ENCODE measurements around the gene GPR176. TPM values are rescaled to one million over a fixed set of nuclear protein-coding genes. Genes with fewer than 3 reads are reported as not detected.

Gene GPR176
- total RNA-seq, 2 donors from 2014 or later: 43.0 to 88.0 TPM

DNA sequence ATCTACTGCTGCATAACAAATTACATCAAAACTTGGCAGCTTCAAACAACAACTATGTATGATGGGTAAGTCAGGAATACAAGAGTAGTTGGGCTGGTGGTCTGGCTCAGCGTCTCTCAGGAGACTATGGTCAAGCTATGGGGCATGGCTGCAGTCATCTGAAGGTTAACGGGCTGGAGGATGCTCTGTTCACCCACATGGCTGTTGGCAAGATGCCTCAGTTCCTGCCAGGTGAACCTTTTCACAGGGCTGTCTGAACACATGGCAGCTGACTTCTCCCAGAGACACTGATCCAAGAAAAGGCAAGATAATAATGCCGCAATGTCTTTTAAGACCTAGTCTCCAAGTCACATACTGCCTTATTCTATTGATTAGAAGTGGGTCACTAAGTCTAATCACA is 63.7 kb downstream of the GPR176 start:
- Histone ChIP-seq H3K36me3 (no peaks in the 10 kb centered on the region), H3K4me3 (no peak overlapping the region), H3K27ac (no peak overlapping the region), H3K4me1 (ENCODE audit: control insufficient read depth in 1 of 2, low read depth in 2 of 2) (peaks cover 0 to 6% of the 10 kb centered on the region in 2 donors), H3K9me3 (no peaks in the 10 kb centered on the region), H3K27me3 (replicated peaks; ENCODE audit: insufficient read depth) (no peaks in the 10 kb centered on the region)
- ATAC-seq (ENCODE audit: insufficient number of reproducible peaks, low FRiP score, low read depth) (no peak), DNase-seq (ENCODE audit: low spot score) (no peak)
- no peak for TF ChIP-seq CTCF (IDR thresholded peaks at IDR 0.05)

DNA sequence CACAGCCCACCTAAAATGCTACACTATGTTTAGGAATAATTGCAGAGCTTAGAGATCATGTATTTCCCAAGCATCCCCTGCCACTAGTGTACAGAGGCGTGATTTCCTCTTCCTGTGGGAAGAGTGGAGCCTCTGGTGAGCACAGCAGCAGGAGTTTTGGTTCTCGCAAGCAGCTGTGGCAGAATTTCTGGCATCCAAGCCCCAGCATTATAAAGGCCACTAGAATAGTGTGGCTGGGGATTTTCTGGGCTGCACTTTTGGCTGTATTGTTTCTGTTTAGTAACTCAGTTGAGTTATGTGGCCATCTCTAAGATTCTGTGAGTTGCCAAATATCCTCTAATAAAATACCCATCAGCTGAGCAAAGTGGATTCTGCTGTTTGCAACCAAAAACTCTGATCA is 64.7 kb downstream of the GPR176 start:
- peaks cover 0 to 8% of the 10 kb centered on the region in 2 donors for H3K4me1 ChIP-seq (ENCODE audit: control insufficient read depth in 1 of 2, low read depth in 2 of 2)
- no peaks in the 10 kb centered on the region for H3K36me3 ChIP-seq
- ATAC-seq (ENCODE audit: insufficient number of reproducible peaks, low FRiP score, low read depth) (no peak), DNase-seq (ENCODE audit: low spot score) (no peak)
- no peaks in the 10 kb centered on the region for H3K27me3 ChIP-seq (replicated peaks; ENCODE audit: insufficient read depth)
- no peak overlapping the region for H3K27ac ChIP-seq
- H3K4me3 ChIP-seq: no peak overlapping the region
- no peak for TF ChIP-seq CTCF (IDR thresholded peaks at IDR 0.05)
- H3K9me3 ChIP-seq: no peaks in the 10 kb centered on the region

- Histone ChIP-seq H3K36me3 (no peaks in the 10 kb centered on the region), H3K27me3 (replicated peaks; ENCODE audit: insufficient read depth) (no peaks in the 10 kb centered on the region), H3K9me3 (no peaks in the 10 kb centered on the region), H3K4me1 (ENCODE audit: control insufficient read depth in 1 of 2, low read depth in 2 of 2) (peaks cover 0 to 8% of the 10 kb centered on the region in 2 donors), H3K27ac (no peak overlapping the region), H3K4me3 (no peak overlapping the region)
- DNase-seq (ENCODE audit: low spot score): no peak
- no peak for ATAC-seq (ENCODE audit: insufficient number of reproducible peaks, low FRiP score, low read depth)
- no peak for TF ChIP-seq CTCF (IDR thresholded peaks at IDR 0.05)
Measured at GRCh38 chr15:39854161-39854560, 65.9 kb downstream of the GPR176 start.

DNA sequence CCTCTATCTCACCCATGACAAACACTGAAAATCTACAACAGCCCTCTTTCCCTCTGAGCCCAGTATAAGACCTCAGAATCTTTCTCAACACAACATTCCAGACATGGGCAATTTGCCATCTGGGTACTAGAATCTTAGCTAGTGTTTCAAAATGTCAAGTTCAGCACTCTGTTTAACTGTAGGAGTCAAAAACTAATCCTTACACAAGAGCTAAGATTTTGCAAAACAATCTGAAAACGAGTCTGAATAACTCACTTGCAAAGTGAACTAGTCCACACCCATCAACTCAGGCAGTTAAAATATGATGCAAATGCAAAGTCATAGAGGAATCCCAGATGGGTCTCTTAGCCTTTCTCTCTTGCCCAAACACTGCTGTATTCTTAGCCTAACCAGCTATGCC is 67.8 kb downstream of the GPR176 start:
- ATAC-seq (ENCODE audit: insufficient number of reproducible peaks, low FRiP score, low read depth): no peak

GRCh38 chr15:39851500-39852092 is 68.5 kb downstream of the GPR176 start:
- ATAC-seq (ENCODE audit: insufficient number of reproducible peaks, low FRiP score, low read depth): no peak
- Histone ChIP-seq H3K9me3 (no peaks in the 10 kb centered on the region), H3K4me3 (no peak overlapping the region), H3K4me1 (ENCODE audit: control insufficient read depth in 1 of 2, low read depth in 2 of 2) (peaks cover 0 to 8% of the 10 kb centered on the region in 2 donors), H3K36me3 (no peaks in the 10 kb centered on the region), H3K27ac (no peak overlapping the region), H3K27me3 (replicated peaks; ENCODE audit: insufficient read depth) (no peaks in the 10 kb centered on the region)
- DNase-seq (ENCODE audit: low spot score): no peak
- no peak for TF ChIP-seq CTCF (IDR thresholded peaks at IDR 0.05)

More for the DNA sequence above, 67.8 kb downstream of the GPR176 start:
- Histone ChIP-seq H3K4me3 (no peak overlapping the region), H3K4me1 (ENCODE audit: control insufficient read depth in 1 of 2, low read depth in 2 of 2) (peaks cover 0 to 8% of the 10 kb centered on the region in 2 donors), H3K27me3 (replicated peaks; ENCODE audit: insufficient read depth) (no peaks in the 10 kb centered on the region), H3K9me3 (no peaks in the 10 kb centered on the region), H3K27ac (no peak overlapping the region), H3K36me3 (no peaks in the 10 kb centered on the region)
- TF ChIP-seq CTCF (IDR thresholded peaks at IDR 0.05): no peak
- no peak for DNase-seq (ENCODE audit: low spot score)

Data from thoracic aorta (tissue), 2 donors.